Astrocyte of the cerebellum (primary cell): ENCODE results near the gene ITGAL.
A peak's percentile ranks its signal among the peaks of the same experiment; 100 is the strongest.

ENCODE experiments used
- DNase-seq: peaks from one replicate; pipeline ENCODE4 v3.0.0-alpha.2; 2011; ENCODE audit warnings: low read depth
- H3K4me3 ChIP-seq: 2 replicates; pipeline ENCODE4 v1.5.1; 2011; ENCODE audit warnings: mild to moderate bottlenecking, low read depth, low read length, moderate library complexity
- in situ Hi-C: cut with HindIII; loops from 2 replicates; pipeline ENCODE4 v1.10.0; 2017; ENCODE audit warnings: low sequenced_read_pairs
- TF ChIP-seq, protein P1 (sequence below): IDR thresholded peaks from 2 replicates; pipeline ENCODE4 v1.5.1; 2012; ENCODE audit warnings: low read length, low read depth, moderate library complexity, mild to moderate bottlenecking; ENCODE audit errors: missing control alignments

Gene ITGAL

GRCh38 chr16:30437511-30438046, 35.0 kb upstream of the ITGAL start:
- in situ Hi-C loops: no loop called here
- DNase-seq: no peak
- TF ChIP-seq, protein P1, sequence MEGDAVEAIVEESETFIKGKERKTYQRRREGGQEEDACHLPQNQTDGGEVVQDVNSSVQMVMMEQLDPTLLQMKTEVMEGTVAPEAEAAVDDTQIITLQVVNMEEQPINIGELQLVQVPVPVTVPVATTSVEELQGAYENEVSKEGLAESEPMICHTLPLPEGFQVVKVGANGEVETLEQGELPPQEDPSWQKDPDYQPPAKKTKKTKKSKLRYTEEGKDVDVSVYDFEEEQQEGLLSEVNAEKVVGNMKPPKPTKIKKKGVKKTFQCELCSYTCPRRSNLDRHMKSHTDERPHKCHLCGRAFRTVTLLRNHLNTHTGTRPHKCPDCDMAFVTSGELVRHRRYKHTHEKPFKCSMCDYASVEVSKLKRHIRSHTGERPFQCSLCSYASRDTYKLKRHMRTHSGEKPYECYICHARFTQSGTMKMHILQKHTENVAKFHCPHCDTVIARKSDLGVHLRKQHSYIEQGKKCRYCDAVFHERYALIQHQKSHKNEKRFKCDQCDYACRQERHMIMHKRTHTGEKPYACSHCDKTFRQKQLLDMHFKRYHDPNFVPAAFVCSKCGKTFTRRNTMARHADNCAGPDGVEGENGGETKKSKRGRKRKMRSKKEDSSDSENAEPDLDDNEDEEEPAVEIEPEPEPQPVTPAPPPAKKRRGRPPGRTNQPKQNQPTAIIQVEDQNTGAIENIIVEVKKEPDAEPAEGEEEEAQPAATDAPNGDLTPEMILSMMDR: no peak
- no peak overlapping the region for H3K4me3 ChIP-seq

- H3K4me3 ChIP-seq: no peak overlapping the region
- TF ChIP-seq, protein P1: no peak
- DNase-seq: no peak
- in situ Hi-C loops: no loop called here
These were observed 33.7 kb upstream of the ITGAL start for GRCh38 chr16:30438835-30439234.

DNA sequence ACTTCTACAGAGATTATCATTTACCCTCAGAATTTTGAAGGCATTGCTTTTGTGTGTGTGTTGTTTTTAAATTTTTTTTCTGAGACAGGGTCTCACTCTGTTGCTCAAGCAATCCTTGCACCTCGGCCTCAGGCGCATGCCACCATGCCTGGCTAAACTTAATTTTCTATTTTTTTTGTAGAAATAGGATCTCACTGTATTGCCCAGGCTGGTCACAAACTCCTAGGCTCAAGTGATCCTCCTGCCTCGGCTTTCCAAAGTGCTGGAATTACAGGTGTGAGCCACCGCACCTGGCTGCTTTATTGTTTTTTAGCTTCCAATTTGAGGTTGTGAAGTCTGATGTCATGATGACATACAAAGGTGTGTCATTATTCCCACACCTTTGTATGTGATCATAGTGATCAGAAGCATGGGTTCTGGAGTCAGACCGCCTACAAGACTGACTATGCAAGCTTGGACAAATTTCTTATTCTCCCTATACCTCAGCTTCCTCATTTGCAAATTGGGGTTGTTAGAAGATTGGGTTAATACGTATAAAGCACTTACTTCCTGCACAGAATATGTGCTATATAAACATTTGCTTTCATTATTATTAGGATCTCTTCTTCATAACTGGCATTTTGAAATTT, 32.7 kb upstream of the ITGAL start:
- in situ Hi-C loops: no loop called here
- DNase-seq: no peak
- no peak overlapping the region for H3K4me3 ChIP-seq
- TF ChIP-seq, protein P1: no peak

- in situ Hi-C loops: no loop called here
- TF ChIP-seq, protein P1: no peak
- no peak for DNase-seq
These were observed 28.9 kb upstream of the ITGAL start for GRCh38 chr16:30443631-30444030.

DNA sequence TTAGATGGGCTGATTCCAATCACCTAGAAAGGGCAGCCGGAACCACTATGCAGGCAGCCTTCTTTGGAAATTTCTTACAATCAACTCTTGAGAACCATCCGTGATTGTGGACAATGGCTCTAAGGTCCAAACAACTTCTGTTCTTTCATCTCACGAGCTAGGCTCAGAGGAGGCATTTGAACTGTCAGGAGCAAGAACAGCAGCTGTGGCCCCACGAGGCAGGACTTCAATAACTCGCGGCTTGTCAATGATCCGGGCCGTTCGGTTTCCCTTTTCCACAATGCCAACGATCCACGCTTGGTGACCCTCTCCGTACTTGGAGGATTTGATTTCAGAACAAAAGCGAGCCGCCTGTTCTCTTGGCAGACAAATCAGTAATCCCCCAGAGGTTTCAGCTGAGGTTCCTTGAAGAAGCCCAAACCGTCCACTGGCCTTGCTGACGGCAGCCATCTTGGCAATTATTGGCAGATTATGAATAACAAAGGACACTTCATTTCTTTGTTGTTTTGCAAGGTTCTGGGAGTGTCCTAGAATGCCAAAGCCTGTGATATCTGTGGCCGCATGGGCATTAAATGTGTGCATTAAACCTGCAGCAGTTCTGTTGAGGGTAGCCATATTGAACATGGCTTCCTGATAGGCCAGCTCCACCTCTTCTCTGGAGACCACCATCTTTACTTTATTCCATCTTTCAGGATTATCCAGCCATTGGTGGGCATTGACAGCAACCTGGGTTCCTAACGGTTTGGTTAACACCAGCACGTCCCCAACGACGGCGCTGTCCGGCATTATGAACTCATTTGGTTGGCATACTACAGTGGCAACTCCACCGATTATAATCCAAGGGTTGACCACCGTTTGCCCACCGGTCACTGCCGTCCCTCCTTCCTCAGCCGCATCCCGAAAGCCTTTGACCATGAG, 28.1 kb upstream of the ITGAL start:
- DNase-seq: no peak
- in situ Hi-C loops: no loop called here
- H3K4me3 ChIP-seq: peak overlapping the region; percentile 87
- TF ChIP-seq, protein P1: no peak

More at GRCh38 chr16:30443631-30444030, 28.9 kb upstream of the ITGAL start:
- no peak overlapping the region for H3K4me3 ChIP-seq

GRCh38 chr16:30445149-30445407, 27.5 kb upstream of the ITGAL start:
- in situ Hi-C loops: no loop called here
- TF ChIP-seq, protein P1: no peak
- DNase-seq: no peak

More at GRCh38 chr16:30445149-30445407, 27.5 kb upstream of the ITGAL start:
- peak overlapping the region; percentile 87 for H3K4me3 ChIP-seq
